WI38 (cell line): ENCODE data around the gene ADAM10.

Experiments used
- H3K4me3 ChIP-seq: 2 replicates; pipeline ENCODE4 v1.5.1; 2011; ENCODE audit warnings: low read depth, mild to moderate bottlenecking, control low read depth, low read length
- TF ChIP-seq, protein P1 (sequence below): IDR thresholded peaks from 2 replicates; pipeline ENCODE4 v1.5.1; 2012; ENCODE audit warnings: low read depth, mild to moderate bottlenecking, control low read depth, low read length

Gene ADAM10

DNA sequence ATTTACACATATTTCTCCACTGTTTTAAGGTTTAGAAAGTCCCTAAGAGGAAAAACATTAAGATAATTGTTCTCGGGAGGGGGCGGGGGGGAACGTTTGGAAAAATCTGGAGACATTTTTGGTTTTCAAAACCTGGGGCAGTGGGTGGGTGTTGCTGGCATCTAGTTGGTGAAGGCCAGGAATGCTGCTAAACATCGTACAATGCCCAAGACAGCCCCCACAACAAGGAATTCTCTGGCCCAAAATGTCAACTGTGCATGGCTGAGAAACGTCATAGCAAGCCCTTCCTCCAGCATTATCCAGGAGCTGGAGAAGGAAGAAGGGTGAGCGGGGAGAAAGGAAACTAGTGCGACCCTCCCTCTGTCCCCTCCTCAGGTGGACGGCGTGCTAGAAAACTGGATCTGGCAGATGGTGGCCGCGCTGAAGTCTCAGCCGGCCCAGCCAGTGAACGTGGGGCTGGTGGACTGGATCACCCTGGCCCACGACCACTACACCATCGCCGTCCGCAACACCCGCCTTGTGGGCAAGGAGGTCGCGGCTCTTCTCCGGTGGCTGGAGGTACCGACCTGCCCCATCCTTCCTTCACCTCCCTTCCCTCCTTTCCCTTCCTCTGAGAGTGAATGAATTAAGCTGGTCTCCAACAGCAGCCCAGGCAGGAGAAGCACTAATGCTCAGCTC, 208.0 kb downstream of the ADAM10 start:
- TF ChIP-seq, protein P1, sequence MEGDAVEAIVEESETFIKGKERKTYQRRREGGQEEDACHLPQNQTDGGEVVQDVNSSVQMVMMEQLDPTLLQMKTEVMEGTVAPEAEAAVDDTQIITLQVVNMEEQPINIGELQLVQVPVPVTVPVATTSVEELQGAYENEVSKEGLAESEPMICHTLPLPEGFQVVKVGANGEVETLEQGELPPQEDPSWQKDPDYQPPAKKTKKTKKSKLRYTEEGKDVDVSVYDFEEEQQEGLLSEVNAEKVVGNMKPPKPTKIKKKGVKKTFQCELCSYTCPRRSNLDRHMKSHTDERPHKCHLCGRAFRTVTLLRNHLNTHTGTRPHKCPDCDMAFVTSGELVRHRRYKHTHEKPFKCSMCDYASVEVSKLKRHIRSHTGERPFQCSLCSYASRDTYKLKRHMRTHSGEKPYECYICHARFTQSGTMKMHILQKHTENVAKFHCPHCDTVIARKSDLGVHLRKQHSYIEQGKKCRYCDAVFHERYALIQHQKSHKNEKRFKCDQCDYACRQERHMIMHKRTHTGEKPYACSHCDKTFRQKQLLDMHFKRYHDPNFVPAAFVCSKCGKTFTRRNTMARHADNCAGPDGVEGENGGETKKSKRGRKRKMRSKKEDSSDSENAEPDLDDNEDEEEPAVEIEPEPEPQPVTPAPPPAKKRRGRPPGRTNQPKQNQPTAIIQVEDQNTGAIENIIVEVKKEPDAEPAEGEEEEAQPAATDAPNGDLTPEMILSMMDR: no peak
- no peak overlapping the region for H3K4me3 ChIP-seq

GRCh38 chr15:58539548-58539947, 210.0 kb downstream of the ADAM10 start:
- TF ChIP-seq, protein P1: no peak
- H3K4me3 ChIP-seq: no peak overlapping the region

- no peak overlapping the region for H3K4me3 ChIP-seq
- TF ChIP-seq, protein P1: no peak
Measured at GRCh38 chr15:58538901-58539300, 210.6 kb downstream of the ADAM10 start.
